ENCODE measurements around the gene IER5. TPM values are rescaled to one million over a fixed set of nuclear protein-coding genes. Genes with fewer than 3 reads are reported as not detected.

Gene IER5
- total and polyA plus RNA-seq, 9 of the 15 experiments (the other 6 are each of a cell fraction or from before 2014, with no cell fraction given), result 2.4 to 32.1 (median 12.0) TPM

- no peak for TF ChIP-seq AFF4 (CRISPR knock-in tag; IDR thresholded peaks at IDR 0.05)
- peak; percentile 29; the same call in 1 of the 2 replicates for TF ChIP-seq MTA1 (IDR thresholded peaks at IDR 0.05; ENCODE audit: borderline replicate concordance)
- no peak for TF ChIP-seq TAF7 (tag; IDR thresholded peaks at IDR 0.05)
- no peak for TF ChIP-seq ELK3 (CRISPR knock-in tag; IDR thresholded peaks at IDR 0.05)
- no peak for TF ChIP-seq ZNF282 (CRISPR knock-in tag; IDR thresholded peaks at IDR 0.05)
- TF ChIP-seq ZNF121 (CRISPR knock-in tag; conservative IDR thresholded peaks at IDR 0.05), result no peak
- TF ChIP-seq NCOA1 (IDR thresholded peaks at IDR 0.05; ENCODE audit: low read depth), result peak; percentile 45; the same call in 1 of the 2 replicates
- peak; percentile 10; the same call in 1 of the 2 replicates for TF ChIP-seq ATF7 (IDR thresholded peaks at IDR 0.05)
- peak; percentile 46; the same call in 1 of the 2 replicates for TF ChIP-seq ATF3 (IDR thresholded peaks at IDR 0.05)
- no peak for TF ChIP-seq ATF3 (CRISPR knock-in tag; conservative IDR thresholded peaks at IDR 0.05)
- TF ChIP-seq KLF10 (CRISPR knock-in tag; IDR thresholded peaks at IDR 0.05), result no peak
- TF ChIP-seq E2F3 (CRISPR knock-in tag; IDR thresholded peaks at IDR 0.05), result no peak
- TF ChIP-seq IRF2 (CRISPR knock-in tag; IDR thresholded peaks at IDR 0.05), result no peak
- TF ChIP-seq MAX (CRISPR knock-in tag; IDR thresholded peaks at IDR 0.05), result 0 out of 2 replicates have a peak, but pooled peaks have one; percentile 20
- peak; percentile 43; the same call in 1 of the 2 replicates for TF ChIP-seq ZNF512 (tag; IDR thresholded peaks at IDR 0.05)
- peak; percentile 52; the same call in 1 of the 2 replicates for TF ChIP-seq HBP1 (CRISPR knock-in tag; IDR thresholded peaks at IDR 0.05)
- TF ChIP-seq HES1 (IDR thresholded peaks at IDR 0.05; ENCODE audit: low read depth), result 0 out of 2 replicates have a peak, but pooled peaks have one; percentile 4
Measured at GRCh38 chr1:181099152-181100014, 10.9 kb downstream of the IER5 start (continued).
